Measurements from ENCODE around the gene ANKMY1.

ANKMY1 gene

DNA sequence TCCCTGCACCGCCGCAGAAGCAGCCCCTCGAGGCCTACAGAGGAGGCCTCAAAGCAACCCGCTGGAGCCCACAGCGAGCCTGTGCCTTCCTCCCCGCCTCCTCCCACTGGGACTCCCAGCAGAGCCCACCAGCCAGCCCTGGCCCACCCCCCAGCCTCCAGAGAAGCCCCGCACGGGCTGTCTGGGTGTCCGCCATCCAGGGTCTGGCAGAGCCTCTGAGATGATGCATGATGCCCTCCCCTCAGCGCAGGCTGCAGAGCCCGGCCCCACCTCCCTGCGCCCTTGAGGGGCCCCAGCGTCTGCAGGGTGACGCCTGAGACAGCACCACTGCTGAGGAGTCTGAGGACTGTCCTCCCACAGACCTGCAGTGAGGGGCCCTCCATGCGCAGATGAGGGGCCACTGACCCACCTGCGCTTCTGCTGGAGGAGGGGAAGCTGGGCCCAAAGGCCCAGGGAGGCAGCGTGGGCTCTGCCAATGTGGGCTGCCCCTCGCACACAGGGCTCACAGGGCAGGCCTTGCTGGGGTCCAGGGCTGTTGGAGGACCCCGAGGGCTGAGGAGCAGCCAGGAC lies 91.1 kb downstream of the ANKMY1 start:
- Mint-ChIP-seq H3K4me1 (ENCODE audit: low read depth) (peaks cover 16% of the 10 kb centered on the region), H3K27ac (no peak overlapping the region), H3K27me3 (peaks cover 2% of the 10 kb centered on the region), H3K4me3 (no peak overlapping the region), H3K9me3 (no peaks in the 10 kb centered on the region), H3K36me3 (ENCODE audit: low read depth) (no peaks in the 10 kb centered on the region)
- intact Hi-C loops (cut with micrococcal nuclease) = no loop called here

- H3K27me3 Mint-ChIP-seq = peaks cover 2% of the 10 kb centered on the region
- H3K9me3 Mint-ChIP-seq = no peaks in the 10 kb centered on the region
- no peak overlapping the region for H3K4me3 Mint-ChIP-seq
- H3K36me3 Mint-ChIP-seq (ENCODE audit: low read depth) = no peaks in the 10 kb centered on the region
- H3K27ac Mint-ChIP-seq = no peak overlapping the region
- intact Hi-C loops (cut with micrococcal nuclease) = no loop called here
- H3K4me1 Mint-ChIP-seq (ENCODE audit: low read depth) = peaks cover 10% of the 10 kb centered on the region
Measured at GRCh38 chr2:240465765-240466578, 91.8 kb downstream of the ANKMY1 start.

DNA sequence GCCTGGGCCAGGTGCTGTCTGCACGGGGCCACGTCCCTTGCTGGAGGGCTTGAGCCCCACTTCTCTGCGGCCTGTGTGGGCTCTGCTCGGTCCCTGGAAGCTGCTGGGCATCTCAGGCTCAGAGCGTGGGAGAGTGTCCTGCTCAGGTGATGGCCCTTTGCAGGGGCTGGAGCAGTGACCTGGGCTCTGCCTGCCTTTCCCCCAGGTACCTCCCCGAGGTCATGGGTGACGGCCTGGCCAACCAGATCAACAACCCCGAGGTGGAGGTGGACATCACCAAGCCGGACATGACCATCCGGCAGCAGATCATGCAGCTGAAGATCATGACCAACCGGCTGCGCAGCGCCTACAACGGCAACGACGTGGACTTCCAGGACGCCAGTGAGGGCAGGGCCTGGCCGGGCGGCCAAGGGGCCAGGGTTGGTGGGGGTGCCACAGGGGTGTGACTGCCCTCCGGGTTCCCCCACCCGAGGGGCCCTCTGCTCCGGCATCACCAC lies 92.5 kb downstream of the ANKMY1 start:
- peaks cover 2% of the 10 kb centered on the region for H3K27me3 Mint-ChIP-seq
- no peaks in the 10 kb centered on the region for H3K36me3 Mint-ChIP-seq (ENCODE audit: low read depth)
- peaks cover 3% of the 10 kb centered on the region for H3K4me1 Mint-ChIP-seq (ENCODE audit: low read depth)
- no peak overlapping the region for H3K27ac Mint-ChIP-seq
- intact Hi-C loops (cut with micrococcal nuclease) = no loop called here
- no peak overlapping the region for H3K4me3 Mint-ChIP-seq
- no peaks in the 10 kb centered on the region for H3K9me3 Mint-ChIP-seq

GRCh38 chr2:240464514-240465241 lies 93.1 kb downstream of the ANKMY1 start:
- Mint-ChIP-seq H3K9me3 (no peaks in the 10 kb centered on the region), H3K36me3 (ENCODE audit: low read depth) (no peaks in the 10 kb centered on the region), H3K27me3 (peaks cover 3% of the 10 kb centered on the region), H3K27ac (no peak overlapping the region), H3K4me1 (ENCODE audit: low read depth) (no peaks in the 10 kb centered on the region), H3K4me3 (no peak overlapping the region)
- intact Hi-C loops (cut with micrococcal nuclease) = no loop called here

DNA sequence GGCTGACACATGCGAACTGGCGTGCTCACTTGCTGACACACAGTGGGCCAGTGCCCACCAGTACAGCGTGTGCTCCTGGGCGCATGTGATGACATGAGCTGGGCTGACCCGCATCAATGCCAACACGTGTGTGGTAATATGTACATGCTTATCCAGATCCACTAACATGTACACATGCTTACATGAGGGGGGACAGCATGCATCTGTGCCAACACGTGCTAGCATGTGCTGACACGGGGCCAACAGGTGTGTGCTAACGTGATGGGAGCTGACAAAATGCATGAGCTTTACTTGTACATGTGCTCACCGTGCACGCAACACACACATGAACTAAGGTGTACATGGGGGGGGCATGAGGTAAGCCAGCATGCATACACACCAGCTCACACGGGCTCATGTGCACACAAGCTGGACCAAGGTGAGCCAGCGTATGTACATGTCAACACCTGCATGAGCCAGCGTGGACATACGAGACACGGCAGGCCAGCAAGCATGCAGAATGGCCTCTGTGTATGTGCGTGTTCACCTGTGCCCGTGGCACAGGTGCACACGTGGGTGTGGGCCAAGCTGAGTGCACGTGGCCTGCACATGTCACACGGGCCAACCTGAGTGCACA lies 93.8 kb downstream of the ANKMY1 start:
- Mint-ChIP-seq H3K27ac (no peak overlapping the region), H3K4me1 (ENCODE audit: low read depth) (no peaks in the 10 kb centered on the region)
- intact Hi-C loops (cut with micrococcal nuclease) = no loop called here

DNA sequence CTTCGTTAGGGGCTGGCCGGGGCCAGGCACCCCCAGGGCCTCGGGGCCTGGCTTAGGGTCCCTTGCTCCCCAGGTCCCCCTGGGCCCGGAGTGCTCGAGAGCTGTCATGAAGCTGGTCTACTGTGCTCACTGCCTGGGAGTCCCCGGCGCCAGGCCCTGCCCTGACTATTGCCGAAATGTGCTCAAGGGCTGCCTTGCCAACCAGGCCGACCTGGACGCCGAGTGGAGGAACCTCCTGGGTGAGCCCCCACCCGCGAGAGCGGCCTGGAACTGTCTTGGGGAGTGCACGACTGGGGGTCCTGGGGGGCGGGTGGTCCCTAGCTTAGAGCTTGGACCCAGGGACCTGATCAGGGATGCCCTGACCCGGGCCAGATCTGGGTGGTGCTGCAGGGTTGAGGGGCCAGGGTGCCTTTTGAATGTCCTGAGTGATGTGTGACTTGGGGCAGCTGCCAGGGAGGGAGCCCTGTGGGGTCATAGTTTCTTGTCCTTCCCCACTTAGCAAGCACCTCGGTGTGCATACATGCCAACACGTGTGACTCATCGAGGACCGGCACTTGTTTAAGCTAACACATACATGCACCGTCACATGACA lies 94.4 kb downstream of the ANKMY1 start:
- no peaks in the 10 kb centered on the region for H3K4me1 Mint-ChIP-seq (ENCODE audit: low read depth)
- H3K36me3 Mint-ChIP-seq (ENCODE audit: low read depth) = no peaks in the 10 kb centered on the region
- no peak overlapping the region for H3K4me3 Mint-ChIP-seq
- H3K27ac Mint-ChIP-seq = no peak overlapping the region
- H3K9me3 Mint-ChIP-seq = no peaks in the 10 kb centered on the region
- intact Hi-C loops (cut with micrococcal nuclease) = no loop called here
- peaks cover 8% of the 10 kb centered on the region for H3K27me3 Mint-ChIP-seq

More for the DNA sequence above, 93.8 kb downstream of the ANKMY1 start:
- H3K4me3 Mint-ChIP-seq = no peak overlapping the region
- no peaks in the 10 kb centered on the region for H3K9me3 Mint-ChIP-seq
- H3K36me3 Mint-ChIP-seq (ENCODE audit: low read depth) = no peaks in the 10 kb centered on the region
- peaks cover 3% of the 10 kb centered on the region for H3K27me3 Mint-ChIP-seq

DNA sequence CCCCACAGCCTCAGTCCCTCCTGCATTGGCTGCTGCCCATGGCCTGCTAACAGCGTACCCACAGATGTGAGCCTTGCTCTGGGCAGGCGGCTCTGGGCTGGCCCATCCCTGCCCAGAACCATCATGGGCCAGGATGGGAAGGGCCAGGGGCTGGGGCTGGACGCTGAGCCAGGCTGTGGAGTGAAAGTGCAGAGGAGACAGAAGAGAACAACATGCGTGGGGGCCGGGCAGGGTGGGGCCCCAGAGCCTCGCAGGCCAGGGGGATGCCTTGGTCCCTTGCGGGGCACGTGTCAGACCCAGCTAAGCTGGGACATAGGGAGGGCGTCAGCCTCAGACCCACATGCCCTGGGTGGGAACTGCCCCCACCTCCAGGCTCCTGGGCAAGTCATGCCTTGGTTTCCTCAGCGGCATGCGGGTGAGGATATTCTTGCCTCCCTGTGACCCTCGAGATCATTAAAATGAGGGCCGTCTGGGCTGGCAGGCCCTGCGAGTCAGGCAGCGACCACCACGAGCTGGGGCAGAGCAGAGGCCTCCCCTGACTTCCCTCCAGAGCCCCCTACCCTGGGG lies 95.0 kb downstream of the ANKMY1 start:
- H3K27ac Mint-ChIP-seq = no peak overlapping the region
- no peaks in the 10 kb centered on the region for H3K36me3 Mint-ChIP-seq (ENCODE audit: low read depth)
- H3K4me1 Mint-ChIP-seq (ENCODE audit: low read depth) = no peaks in the 10 kb centered on the region
- H3K4me3 Mint-ChIP-seq = no peak overlapping the region
- no peaks in the 10 kb centered on the region for H3K9me3 Mint-ChIP-seq
- H3K27me3 Mint-ChIP-seq = peaks cover 12% of the 10 kb centered on the region
- intact Hi-C loops (cut with micrococcal nuclease) = no loop called here

- intact Hi-C loops (cut with micrococcal nuclease) = no loop called here
- H3K27ac Mint-ChIP-seq = no peak overlapping the region
- no peaks in the 10 kb centered on the region for H3K9me3 Mint-ChIP-seq
- H3K27me3 Mint-ChIP-seq = peaks cover 16% of the 10 kb centered on the region
- no peak overlapping the region for H3K4me3 Mint-ChIP-seq
- no peaks in the 10 kb centered on the region for H3K4me1 Mint-ChIP-seq (ENCODE audit: low read depth)
- no peaks in the 10 kb centered on the region for H3K36me3 Mint-ChIP-seq (ENCODE audit: low read depth)
Measured at GRCh38 chr2:240462073-240462706, 95.6 kb downstream of the ANKMY1 start.

- H3K27me3 Mint-ChIP-seq = peaks cover 23% of the 10 kb centered on the region
- H3K27ac Mint-ChIP-seq = no peak overlapping the region
- H3K36me3 Mint-ChIP-seq (ENCODE audit: low read depth) = no peaks in the 10 kb centered on the region
- H3K9me3 Mint-ChIP-seq = no peaks in the 10 kb centered on the region
- intact Hi-C loops (cut with micrococcal nuclease) = no loop called here
- no peaks in the 10 kb centered on the region for H3K4me1 Mint-ChIP-seq (ENCODE audit: low read depth)
- H3K4me3 Mint-ChIP-seq = no peak overlapping the region
Measured at GRCh38 chr2:240461471-240462072, 96.2 kb downstream of the ANKMY1 start.

DNA sequence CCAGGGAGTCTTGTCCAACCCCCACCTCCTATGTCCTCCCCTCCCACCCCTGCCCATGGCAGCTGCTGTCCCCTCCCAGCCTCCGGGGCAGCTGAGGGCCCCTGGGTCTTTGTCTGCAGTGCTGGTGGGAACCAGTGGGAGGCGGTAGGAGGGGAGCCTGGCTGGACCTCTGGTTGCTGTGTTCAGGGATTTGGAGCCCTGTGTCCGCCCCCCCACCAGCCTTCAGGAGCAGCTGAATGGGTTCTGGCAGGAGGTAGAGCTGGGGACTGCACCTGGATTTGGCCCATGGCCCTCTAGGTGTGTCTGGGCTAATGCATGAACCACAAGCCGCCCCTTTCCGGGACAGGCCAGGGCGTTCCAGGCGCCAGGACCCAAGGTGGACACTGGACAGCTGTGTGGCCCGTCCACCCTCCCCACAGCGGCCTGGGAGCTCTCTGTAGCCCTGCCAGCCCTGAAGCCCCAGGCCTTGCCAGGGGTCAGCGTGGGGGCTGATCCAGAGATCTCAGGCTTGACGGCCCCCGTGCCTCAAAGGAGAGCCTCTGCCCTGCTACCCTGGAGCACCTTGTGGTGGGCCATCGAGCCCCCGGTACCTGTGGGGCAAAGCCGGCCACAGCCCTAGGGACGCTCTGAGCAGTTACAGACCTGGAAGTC lies 96.9 kb downstream of the ANKMY1 start:
- Mint-ChIP-seq H3K9me3 (no peaks in the 10 kb centered on the region), H3K27ac (no peak overlapping the region), H3K4me3 (no peak overlapping the region), H3K36me3 (ENCODE audit: low read depth) (no peaks in the 10 kb centered on the region), H3K27me3 (peaks cover 29% of the 10 kb centered on the region), H3K4me1 (ENCODE audit: low read depth) (no peaks in the 10 kb centered on the region)
- intact Hi-C loops (cut with micrococcal nuclease) = no loop called here

DNA sequence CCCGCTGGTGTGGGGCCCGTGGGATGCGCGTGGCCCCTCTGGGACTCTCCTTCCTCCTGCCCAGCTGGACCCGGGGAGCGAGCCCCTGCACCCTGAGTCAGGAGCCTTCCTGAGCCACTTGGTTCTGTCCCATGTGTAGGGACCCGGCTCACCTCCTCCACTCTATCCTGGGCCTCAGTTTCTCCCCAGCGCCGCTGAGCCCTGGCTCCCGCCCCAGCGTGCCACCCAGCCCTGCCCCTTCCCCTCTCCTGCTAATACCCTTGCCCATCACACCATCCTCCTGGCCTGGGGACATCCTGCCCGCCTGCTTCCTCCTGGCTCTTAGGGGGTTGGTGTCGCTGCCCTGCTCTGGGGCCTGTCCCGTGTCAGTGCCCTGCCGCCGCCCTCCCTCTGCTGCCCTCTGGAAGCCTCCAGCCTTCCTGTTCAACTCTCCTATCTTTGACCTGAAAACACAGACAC lies 97.5 kb downstream of the ANKMY1 start:
- Mint-ChIP-seq H3K36me3 (ENCODE audit: low read depth) (no peaks in the 10 kb centered on the region), H3K27me3 (peaks cover 34% of the 10 kb centered on the region), H3K4me3 (no peak overlapping the region), H3K4me1 (ENCODE audit: low read depth) (no peaks in the 10 kb centered on the region), H3K27ac (no peak overlapping the region), H3K9me3 (no peaks in the 10 kb centered on the region)
- intact Hi-C loops (cut with micrococcal nuclease) = no loop called here

DNA sequence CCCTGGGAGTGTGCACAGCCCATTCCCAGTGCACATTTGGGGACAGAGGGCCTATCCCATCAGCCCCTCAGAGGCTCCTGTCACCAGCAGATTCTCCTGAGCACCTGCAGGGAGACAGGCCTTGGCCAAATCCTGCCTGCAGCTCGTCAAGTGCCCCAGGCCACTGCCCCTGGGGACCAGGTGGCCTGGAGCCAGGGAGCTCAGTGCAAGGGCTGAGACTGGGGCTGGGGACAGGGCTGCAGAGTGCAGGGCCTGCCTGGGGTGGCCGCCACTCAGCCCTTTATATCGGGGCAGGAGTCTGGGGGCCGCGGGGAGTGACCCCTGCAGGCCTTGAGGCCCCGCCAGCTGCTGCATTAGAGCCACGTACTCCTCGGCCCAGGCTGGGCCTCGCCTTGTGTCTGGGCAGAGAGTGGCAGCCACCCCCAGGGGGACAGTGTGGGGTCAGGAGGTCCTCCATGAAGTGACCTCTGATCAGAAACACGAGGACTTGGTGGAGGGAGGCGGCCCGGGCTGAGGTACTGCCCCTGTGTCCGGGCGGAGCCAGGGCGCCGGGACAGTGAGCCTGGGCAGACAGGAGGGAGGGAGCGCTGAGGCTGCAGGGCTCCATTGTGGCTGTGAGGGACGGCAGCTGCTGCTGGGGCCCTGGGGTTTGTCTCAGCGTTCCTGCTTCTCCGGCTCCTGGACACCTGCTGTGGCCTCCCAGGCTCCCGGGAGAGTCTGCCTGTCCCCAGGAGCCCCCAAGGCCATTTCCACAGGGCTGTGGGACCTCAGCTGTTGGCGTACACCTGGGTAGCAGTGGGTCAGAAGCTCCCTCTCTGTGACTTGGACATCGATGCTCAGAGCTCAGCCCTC lies 98.2 kb downstream of the ANKMY1 start:
- Mint-ChIP-seq H3K9me3 (no peaks in the 10 kb centered on the region), H3K27me3 (peaks cover 41% of the 10 kb centered on the region), H3K4me3 (no peak overlapping the region), H3K4me1 (ENCODE audit: low read depth) (no peaks in the 10 kb centered on the region), H3K36me3 (ENCODE audit: low read depth) (no peaks in the 10 kb centered on the region), H3K27ac (no peak overlapping the region)
- intact Hi-C loops (cut with micrococcal nuclease) = no loop called here
